GM19351 (cell line): ENCODE measurements around the gene HECTD1.
"Not testable (repeated sequence)": the region's sequence is repeated elsewhere in the genome, so short reads cannot be mapped to it uniquely, and the experiment has no call there.

Experiments
- ATAC-seq: cut with Tn5 transposase; IDR thresholded peaks from one replicate; pipeline ENCODE4 v1.9.1; 2021; ENCODE audit warnings: mild to moderate bottlenecking, moderate library complexity; ENCODE audit not compliant: unreplicated experiment

The HECTD1 gene

GRCh38 chr14:31228533-31228932 is 20.9 kb upstream of the HECTD1 start:
- no peak for ATAC-seq

- no peak for ATAC-seq
Measured at GRCh38 chr14:31224808-31225207, 17.2 kb upstream of the HECTD1 start.

- ATAC-seq, result no peak
Measured at GRCh38 chr14:31223331-31223730, 15.7 kb upstream of the HECTD1 start.

GRCh38 chr14:31222834-31223233 is 15.2 kb upstream of the HECTD1 start:
- no peak for ATAC-seq

- no peak for ATAC-seq
Measured at GRCh38 chr14:31221266-31221665, 13.7 kb upstream of the HECTD1 start.

- ATAC-seq, result no peak
Measured at GRCh38 chr14:31219169-31219568, 11.6 kb upstream of the HECTD1 start.

- no peak for ATAC-seq
Measured at GRCh38 chr14:31216359-31216758, 8.8 kb upstream of the HECTD1 start.

- ATAC-seq, result no peak
Measured at GRCh38 chr14:31212893-31213292, 5.3 kb upstream of the HECTD1 start.

GRCh38 chr14:31209605-31210004 is 2.0 kb upstream of the HECTD1 start:
- no peak for ATAC-seq

GRCh38 chr14:31208546-31209424 is 1.2 kb upstream of the HECTD1 start:
- no peak for ATAC-seq

- peak; percentile 9 for ATAC-seq
Measured at GRCh38 chr14:31207287-31207754, 272 bp downstream of the HECTD1 start.

GRCh38 chr14:31206536-31207286 is 882 bp downstream of the HECTD1 start:
- peak; percentile 18 for ATAC-seq

- no peak for ATAC-seq
Measured at GRCh38 chr14:31205681-31206535, 1.7 kb downstream of the HECTD1 start.

- no peak for ATAC-seq
Measured at GRCh38 chr14:31204593-31205534, 2.7 kb downstream of the HECTD1 start.

- not testable (repeated sequence) for ATAC-seq
Measured at GRCh38 chr14:31203899-31204592, 3.5 kb downstream of the HECTD1 start.

- no peak for ATAC-seq
Measured at GRCh38 chr14:31203414-31203742, 4.2 kb downstream of the HECTD1 start.

- ATAC-seq, result no peak
Measured at GRCh38 chr14:31201111-31201510, 6.5 kb downstream of the HECTD1 start.

- no peak for ATAC-seq
Measured at GRCh38 chr14:31200702-31200990, 6.9 kb downstream of the HECTD1 start.

GRCh38 chr14:31197671-31198070 is 9.9 kb downstream of the HECTD1 start:
- ATAC-seq, result no peak
